Smooth muscle cell (in vitro differentiated cells): Measurements from ENCODE around the gene PRXL2B. TPM values are rescaled to one million over a fixed set of nuclear protein-coding genes. Genes with fewer than 3 reads are reported as not detected.
A peak's percentile ranks its signal among the peaks of the same experiment; 100 is the strongest.
"Not testable (repeated sequence)": the region's sequence is repeated elsewhere in the genome, so short reads cannot be mapped to it uniquely, and the experiment has no call there.

ENCODE experiments used
- DNase-seq: peaks from one replicate; lab custom pipeline; 2025; ENCODE audit not compliant: unreplicated experiment; lab: John Stamatoyannopoulos, UW
- H2AFZ ChIP-seq: fragments of 200-600 bp; sonication (generic); 2 replicates; pipeline ENCODE4 v1.6.0; 2016; ENCODE audit warnings: antibody characterized with exemption, low read depth, mild to moderate bottlenecking
- H3F3A ChIP-seq: fragments of 200-600 bp; sonication (generic); 2 replicates; pipeline ENCODE4 v1.6.0; 2017; ENCODE audit warnings: antibody characterized with exemption, low read depth
- H3K27ac ChIP-seq: fragments of 200-600 bp; sonication (generic); 2 replicates; pipeline ENCODE4 v1.5.1; 2016; ENCODE audit warnings: low read depth, mild to moderate bottlenecking
- H3K27me3 ChIP-seq: fragments of 200-600 bp; sonication (generic); 2 replicates; pipeline ENCODE4 v1.6.1; 2016; ENCODE audit warnings: low read depth, mild to moderate bottlenecking
- H3K36me3 ChIP-seq: fragments of 200-600 bp; sonication (generic); 2 replicates; pipeline ENCODE4 v1.5.1; 2016; ENCODE audit warnings: low read depth
- H3K4me1 ChIP-seq: fragments of 200-600 bp; sonication (generic); 2 replicates; pipeline ENCODE4 v1.5.1; 2016; ENCODE audit warnings: low read depth
- H3K4me2 ChIP-seq: fragments of 200-600 bp; sonication (generic); 2 replicates; pipeline ENCODE4 v1.6.0; 2016; ENCODE audit warnings: mild to moderate bottlenecking
- H3K4me3 ChIP-seq: fragments of 200-600 bp; sonication (generic); 2 replicates; pipeline ENCODE4 v1.5.1; 2016; ENCODE audit warnings: mild to moderate bottlenecking
- H3K79me2 ChIP-seq: fragments of 200-600 bp; sonication (generic); 2 replicates; pipeline ENCODE4 v1.6.0; 2016; ENCODE audit warnings: low read depth, mild to moderate bottlenecking
- H3K9ac ChIP-seq: fragments of 200-600 bp; sonication (generic); 2 replicates; pipeline ENCODE4 v1.6.0; 2016; ENCODE audit warnings: low read depth
- H3K9me3 ChIP-seq: fragments of 200-600 bp; sonication (generic); replicated peaks from 2 replicates; pipeline ENCODE4 v1.5.1; 2016; ENCODE audit warnings: low read depth
- H4K20me1 ChIP-seq: fragments of 200-600 bp; sonication (generic); 2 replicates; pipeline ENCODE4 v1.6.0; 2016; ENCODE audit warnings: low read depth
- CTCF ChIP-seq: fragments of 200-600 bp; sonication (generic); IDR thresholded peaks from 2 replicates; pipeline ENCODE4 v1.5.1; 2017; ENCODE audit warnings: borderline replicate concordance, mild to moderate bottlenecking, antibody characterized with exemption; ENCODE audit not compliant: insufficient read depth, poor library complexity, severe bottlenecking
- WGBS: methylation state at CpG from one replicate; pipeline ENCODE4 v1.1.7; 2016; ENCODE audit warnings: low lambda C conversion rate; 5-methylcytosine and 5-hydroxymethylcytosine counted together
- polyA plus RNA-seq: library from polyadenylated mRNA; unstranded; fragments of >200 nt; fragmentation: Nextera tagmentation; extraction: Ambion mirVana; gene quantifications from 2 replicates; pipeline ENCODE4 v1.2.1, GENCODE V29; 2016
- total RNA-seq: library from RNA; depleted of rRNA; stranded (reverse); fragments of >200 nt; gene quantifications from 2 replicates; pipeline ENCODE4 v1.2.3, GENCODE V29; 2014

PRXL2B gene
- total and polyA plus RNA-seq, 2 experiments from 2014 or later = 18.4 to 27.4 TPM

- no peak for TF ChIP-seq CTCF
- peak overlapping the region; percentile 77 for H2AFZ ChIP-seq
- peaks cover 53% of the 10 kb centered on the region for H3K4me1 ChIP-seq
- H3F3A ChIP-seq = no peaks in the 10 kb centered on the region
- peak overlapping the region; percentile 93 for H3K4me2 ChIP-seq
- 1% methylated on average over 45 of the region's 52 CpGs for WGBS
- DNase-seq = no peak
- H3K4me3 ChIP-seq = peak overlapping the region; percentile 55
- H3K36me3 ChIP-seq = no peaks in the 10 kb centered on the region
- no peaks in the 10 kb centered on the region for H4K20me1 ChIP-seq
- H3K9me3 ChIP-seq = no peaks in the 10 kb centered on the region
- no peaks in the 10 kb centered on the region for H3K27me3 ChIP-seq
- no peaks in the 10 kb centered on the region for H3K79me2 ChIP-seq
- no peak overlapping the region for H3K9ac ChIP-seq
- no peak overlapping the region for H3K27ac ChIP-seq
Observed at GRCh38 chr1:2546515-2547209, 39.9 kb upstream of the PRXL2B start.

GRCh38 chr1:2547210-2548067 is 39.1 kb upstream of the PRXL2B start:
- H3F3A ChIP-seq = no peaks in the 10 kb centered on the region
- no peaks in the 10 kb centered on the region for H3K79me2 ChIP-seq
- no peaks in the 10 kb centered on the region for H4K20me1 ChIP-seq
- DNase-seq = no peak
- peaks cover 53% of the 10 kb centered on the region for H3K4me1 ChIP-seq
- H3K9me3 ChIP-seq = no peaks in the 10 kb centered on the region
- H2AFZ ChIP-seq = peak overlapping the region; percentile 77
- peak overlapping the region; percentile 93 for H3K4me2 ChIP-seq
- 16% methylated on average over 27 of the region's 27 CpGs for WGBS
- no peaks in the 10 kb centered on the region for H3K36me3 ChIP-seq
- no peak overlapping the region for H3K9ac ChIP-seq
- TF ChIP-seq CTCF = no peak
- no peak overlapping the region for H3K27ac ChIP-seq
- peak overlapping the region; percentile 55 for H3K4me3 ChIP-seq
- no peaks in the 10 kb centered on the region for H3K27me3 ChIP-seq

- TF ChIP-seq CTCF = peak; percentile 95
- Histone ChIP-seq H3K27ac (no peak overlapping the region), H3F3A (no peaks in the 10 kb centered on the region), H3K9ac (no peak overlapping the region), H3K4me3 (no peak overlapping the region), H3K4me1 (peaks cover 46% of the 10 kb centered on the region), H4K20me1 (no peaks in the 10 kb centered on the region), H3K79me2 (no peaks in the 10 kb centered on the region), H3K27me3 (no peaks in the 10 kb centered on the region), H2AFZ (no peak overlapping the region), H3K36me3 (no peaks in the 10 kb centered on the region), H3K4me2 (no peak overlapping the region), H3K9me3 (no peaks in the 10 kb centered on the region)
- WGBS = 42% methylated on average over 17 of the region's 17 CpGs
- DNase-seq = peak; percentile 22
Observed at GRCh38 chr1:2548068-2548589, 38.4 kb upstream of the PRXL2B start.

- H4K20me1 ChIP-seq, H3K9me3 ChIP-seq, H3K4me3 ChIP-seq, H3F3A ChIP-seq, H3K36me3 ChIP-seq, H3K4me2 ChIP-seq, DNase-seq, H3K27ac ChIP-seq, H3K79me2 ChIP-seq, H3K27me3 ChIP-seq, H2AFZ ChIP-seq, H3K9ac ChIP-seq: not testable (repeated sequence)
- H3K4me1 ChIP-seq = peaks cover 33% of the 10 kb centered on the region
- 94% methylated on average over 23 of the region's 28 CpGs for WGBS
Observed at GRCh38 chr1:2549367-2550029, 37.1 kb upstream of the PRXL2B start.

GRCh38 chr1:2550309-2550861 is 36.2 kb upstream of the PRXL2B start:
- H3F3A ChIP-seq, H3K4me2 ChIP-seq, H3K9ac ChIP-seq, H3K79me2 ChIP-seq, H3K9me3 ChIP-seq, DNase-seq, H3K4me3 ChIP-seq, H2AFZ ChIP-seq, H3K36me3 ChIP-seq, H3K27me3 ChIP-seq, H4K20me1 ChIP-seq, H3K27ac ChIP-seq: not testable (repeated sequence)
- WGBS = 90% methylated on average over 12 of the region's 12 CpGs
- peaks cover 24% of the 10 kb centered on the region for H3K4me1 ChIP-seq
